HepG2 (cell line): Measurements from ENCODE around the gene UAP1L1. TPM values are rescaled to one million over a fixed set of nuclear protein-coding genes. Genes with fewer than 3 reads are reported as not detected.

Source experiments
- CBX5 ChIP-seq: sonication (generic); formaldehyde crosslinking; IDR thresholded peaks from 2 replicates; pipeline ENCODE4 v1.4.0; 2020; ENCODE audit warnings: missing genetic modification reagents, borderline replicate concordance
- DBP ChIP-seq: sonication (generic); formaldehyde crosslinking; IDR thresholded peaks from 2 replicates; pipeline ENCODE4 v1.4.0; 2020; ENCODE audit warnings: missing genetic modification reagents; ENCODE audit errors: not compliant biosample characterization
- ELF3 ChIP-seq: IDR thresholded peaks from 2 replicates; pipeline ENCODE4 v1.6.1; 2016; ENCODE audit warnings: missing genetic modification reagents, missing compliant biosample characterization
- IKZF5 ChIP-seq: IDR thresholded peaks from 2 replicates; pipeline ENCODE4 v1.6.1; 2018; ENCODE audit warnings: missing genetic modification reagents, mild to moderate bottlenecking, missing compliant biosample characterization
- KDM5B ChIP-seq: sonication (generic); formaldehyde crosslinking; IDR thresholded peaks from 2 replicates; pipeline ENCODE4 v1.4.0; 2020; ENCODE audit warnings: missing genetic modification reagents, mild to moderate bottlenecking, borderline replicate concordance
- KLF15 ChIP-seq: sonication (generic); formaldehyde crosslinking; IDR thresholded peaks from 2 replicates; pipeline ENCODE4 v1.8.1; 2023; ENCODE audit warnings: borderline replicate concordance, mild to moderate bottlenecking, inconsistent platforms, missing genetic modification reagents, mixed read lengths
- MTA1 ChIP-seq: sonication (generic); formaldehyde crosslinking; IDR thresholded peaks from 2 replicates; pipeline ENCODE4 v1.4.0; 2020; ENCODE audit warnings: missing genetic modification reagents, mild to moderate bottlenecking, borderline replicate concordance
- NFYB ChIP-seq: sonication (generic); formaldehyde crosslinking; IDR thresholded peaks from 2 replicates; pipeline ENCODE4 v1.4.0; 2020; ENCODE audit warnings: missing genetic modification reagents
- RAD51 ChIP-seq: fragments of 450-650 bp; IDR thresholded peaks from 2 replicates; pipeline ENCODE4 v1.6.1; 2016; ENCODE audit warnings: borderline replicate concordance
- SMARCC2 ChIP-seq: fragments of 450-650 bp; IDR thresholded peaks from 2 replicates; pipeline ENCODE4 v1.6.1; 2017; ENCODE audit warnings: antibody characterized with exemption, mild to moderate bottlenecking
- ZNF138 ChIP-seq: sonication (generic); formaldehyde crosslinking; IDR thresholded peaks from 2 replicates; pipeline ENCODE4 v1.5.0; 2020; ENCODE audit warnings: mild to moderate bottlenecking, low read depth, missing genetic modification reagents
- ZNF17 ChIP-seq: sonication (generic); formaldehyde crosslinking; IDR thresholded peaks from 2 replicates; pipeline ENCODE4 v1.5.0; 2020; ENCODE audit warnings: mild to moderate bottlenecking, missing genetic modification reagents
- ZNF280D ChIP-seq: sonication (generic); formaldehyde crosslinking; IDR thresholded peaks from 2 replicates; pipeline ENCODE4 v1.5.1; 2020; ENCODE audit warnings: mild to moderate bottlenecking, missing genetic modification reagents
- ZNF281 ChIP-seq: sonication (generic); formaldehyde crosslinking; IDR thresholded peaks from 2 replicates; pipeline ENCODE4 v1.4.0; 2020; ENCODE audit warnings: missing genetic modification reagents, borderline replicate concordance
- ZNF501 ChIP-seq: sonication (generic); formaldehyde crosslinking; IDR thresholded peaks from 2 replicates; pipeline ENCODE4 v1.5.1; 2020; ENCODE audit warnings: mild to moderate bottlenecking, moderate library complexity, missing genetic modification reagents
- ZNF572 ChIP-seq: sonication (generic); formaldehyde crosslinking; IDR thresholded peaks from 2 replicates; pipeline ENCODE4 v1.5.1; 2020; ENCODE audit warnings: mild to moderate bottlenecking, missing genetic modification reagents
- ZNF709 ChIP-seq: sonication (generic); formaldehyde crosslinking; IDR thresholded peaks from 2 replicates; pipeline ENCODE4 v1.5.0; 2020; ENCODE audit warnings: mild to moderate bottlenecking, missing genetic modification reagents
- ZNF790 ChIP-seq: sonication (generic); formaldehyde crosslinking; IDR thresholded peaks from 2 replicates; pipeline ENCODE4 v1.8.0; 2022; ENCODE audit warnings: missing genetic modification reagents, mild to moderate bottlenecking, borderline replicate concordance
- ZSCAN21 ChIP-seq: sonication (generic); formaldehyde crosslinking; IDR thresholded peaks from 2 replicates; pipeline ENCODE4 v1.8.0; 2022; ENCODE audit warnings: mild to moderate bottlenecking, missing genetic modification reagents, moderate library complexity, borderline replicate concordance
- ZZZ3 ChIP-seq: sonication (generic); formaldehyde crosslinking; IDR thresholded peaks from 2 replicates; pipeline ENCODE4 v1.4.0; 2020; ENCODE audit warnings: missing genetic modification reagents, mild to moderate bottlenecking, borderline replicate concordance
- polyA plus RNA-seq, 8 experiments: library from polyadenylated mRNA; depleted of rRNA in 3 of 8; stranded (reverse) in 7 of 8; unstranded in 1 of 8; fragments of >200 nt; fragmentation: Illumina TruSeq in 4 of 8; extraction: Trizol in 4 of 8; gene quantifications; 2 replicates each; pipeline versions ENCODE4 v1.2.1 to v1.2.3, GENCODE V29; 2011 to 2016; ENCODE audit warnings: low read depth in 4 of 8, missing spikeins in 1 of 8, mixed read lengths in 1 of 8; ENCODE audit not compliant: insufficient read depth in 1 of 8
- total RNA-seq, 5 experiments: library from RNA; depleted of rRNA; stranded (reverse); fragments of >200 nt; fragmentation: Illumina TruSeq; extraction: Trizol; gene quantifications; 2 replicates each; pipeline ENCODE4 v1.2.3, GENCODE V29; 2016; ENCODE audit warnings: low read depth in 1 of 5

UAP1L1 gene
- total and polyA plus RNA-seq, 2 of the 13 experiments (the other 11 are each of a cell fraction or from before 2014, with no cell fraction given), result 5.4 to 6.4 TPM

- TF ChIP-seq ZNF138 (CRISPR knock-in tag), result no peak; the same call in 1 of the 2 replicates
- no peak; the same call in 1 of the 2 replicates for TF ChIP-seq ZNF17 (CRISPR knock-in tag)
- TF ChIP-seq DBP, result no peak
- TF ChIP-seq ZZZ3 (CRISPR knock-in tag), result 0 out of 2 replicates have a peak, but pooled peaks have one; percentile 60
- no peak for TF ChIP-seq RAD51
- no peak for TF ChIP-seq ZNF280D (CRISPR knock-in tag)
- TF ChIP-seq ZNF501, result no peak
- TF ChIP-seq MTA1 (CRISPR knock-in tag), result no peak; the same call in 1 of the 2 replicates
- TF ChIP-seq ZNF572 (CRISPR knock-in tag), result peak; percentile 9; the same call in 1 of the 2 replicates
- 0 out of 2 replicates have a peak, but pooled peaks have one; percentile 2 for TF ChIP-seq ELF3 (CRISPR knock-in tag)
- peak; percentile 63; the same call in 1 of the 2 replicates for TF ChIP-seq KDM5B
- no peak for TF ChIP-seq ZNF281 (CRISPR knock-in tag)
- 0 out of 2 replicates have a peak, but pooled peaks have one; percentile 14 for TF ChIP-seq ZNF709 (CRISPR knock-in tag)
- no peak for TF ChIP-seq IKZF5 (CRISPR knock-in tag)
- TF ChIP-seq SMARCC2, result no peak
- no peak for TF ChIP-seq CBX5 (CRISPR knock-in tag)
- TF ChIP-seq NFYB (CRISPR knock-in tag), result no peak
- TF ChIP-seq KLF15 (CRISPR knock-in tag), result no peak
- peak; percentile 7; the same call in 1 of the 2 replicates for TF ChIP-seq ZSCAN21 (CRISPR knock-in tag)
- no peak; the same call in 1 of the 2 replicates for TF ChIP-seq ZNF790 (CRISPR knock-in tag)
Measured at GRCh38 chr9:137085920-137086530, 8.7 kb downstream of the UAP1L1 start (continued).
